ENCODE data around the gene HMGCS2. TPM values are rescaled to one million over a fixed set of nuclear protein-coding genes. Genes with fewer than 3 reads are reported as not detected.

HMGCS2 gene
- not detected in 2 replicates for total RNA-seq (2012; rRNA removed)

DNA sequence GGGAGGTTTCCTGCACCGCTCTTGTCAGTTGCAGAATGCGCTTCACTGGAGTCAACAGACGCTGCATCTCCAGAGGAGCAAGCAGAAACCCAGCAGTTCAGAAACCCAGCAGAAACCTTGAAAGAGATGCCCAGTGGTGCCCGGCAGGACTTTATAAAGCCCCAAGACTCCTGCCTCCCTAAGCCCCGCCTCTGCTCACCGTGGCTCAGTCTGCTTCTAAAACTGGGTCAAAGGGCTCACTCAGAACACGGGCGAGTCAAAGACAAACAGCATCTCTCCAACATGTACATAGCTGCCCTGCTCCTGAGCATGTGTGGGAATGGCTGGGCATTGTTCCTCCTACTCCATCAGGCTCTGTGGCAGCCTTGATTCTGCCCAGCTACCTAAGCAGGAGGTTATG is at the start of gene HMGCS2:
Gene HMGCS2 (minus strand): TSS at position 128 of the 400 bp plus-strand sequence. CDS start 61 bp downstream, at position 67.
- Histone ChIP-seq H3K4me2 (ENCODE audit: low read length) (no peak within 1 kb of the TSS), H3K36me3 (ENCODE audit: insufficient read depth, low read length) (no peaks in the 10 kb centered on the region), H3K9me3 (replicated peaks; ENCODE audit: low read length) (no peaks in the 10 kb centered on the region), H3K27me3 (ENCODE audit: control insufficient read depth, insufficient read depth, low read length) (peaks cover 75% of the 10 kb centered on the region), H3K4me1 (ENCODE audit: control insufficient read depth, insufficient read depth, low read length) (no peaks in the 10 kb centered on the region), H3K4me3 (ENCODE audit: low read length) (no peak within 1 kb of the TSS), H3K9ac (ENCODE audit: low read depth, low read length) (no peak within 1 kb of the TSS)

DNA sequence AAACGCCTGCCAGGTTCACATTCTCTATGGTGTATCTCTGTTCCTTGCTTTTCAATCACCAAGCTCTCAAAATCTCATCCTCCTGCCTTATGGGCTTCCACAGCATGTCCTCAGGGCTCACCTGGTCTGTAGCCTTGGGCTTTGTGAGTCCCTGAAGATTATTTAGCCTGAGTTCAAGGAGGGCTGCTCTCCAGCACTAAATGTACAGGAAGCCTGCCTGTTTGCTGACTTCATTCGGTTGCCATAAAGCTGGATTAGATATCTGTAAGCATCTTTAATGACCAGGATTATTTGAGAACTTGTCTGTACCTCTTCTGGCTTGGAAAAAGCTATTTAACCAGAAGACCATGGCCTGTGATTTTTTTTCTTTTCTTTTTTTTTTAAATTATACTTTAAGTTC is 49.5 kb upstream of the HMGCS2 start:
- Histone ChIP-seq H3K9ac (ENCODE audit: low read depth, low read length) (no peak overlapping the region), H3K36me3 (ENCODE audit: insufficient read depth, low read length) (no peaks in the 10 kb centered on the region), H3K4me3 (ENCODE audit: low read length) (no peak overlapping the region), H3K9me3 (replicated peaks; ENCODE audit: low read length) (no peaks in the 10 kb centered on the region), H3K4me1 (ENCODE audit: control insufficient read depth, insufficient read depth, low read length) (peaks cover 22% of the 10 kb centered on the region), H3K27me3 (ENCODE audit: control insufficient read depth, insufficient read depth, low read length) (peaks cover 6% of the 10 kb centered on the region), H3K4me2 (ENCODE audit: low read length) (no peak overlapping the region)

DNA sequence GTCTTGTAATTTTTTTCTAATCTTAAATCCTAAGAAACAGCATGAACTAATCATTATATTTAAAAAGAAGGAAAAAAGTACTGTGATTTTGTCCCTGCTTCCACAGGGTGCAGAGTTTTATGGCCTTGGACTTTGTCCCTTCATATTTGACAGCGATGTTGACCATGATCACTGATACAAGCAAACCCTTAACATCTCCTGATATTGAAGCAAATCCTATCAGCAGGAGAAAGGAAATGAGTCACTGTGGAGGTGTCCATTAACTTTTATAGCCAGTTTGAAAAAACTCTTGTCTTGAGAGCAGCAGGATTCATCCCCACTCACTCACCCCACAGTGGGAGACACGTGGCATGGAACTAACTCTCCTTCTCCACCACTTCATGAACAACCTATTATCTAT is 47.7 kb upstream of the HMGCS2 start:
- Histone ChIP-seq H3K4me3 (ENCODE audit: low read length) (no peak overlapping the region), H3K4me2 (ENCODE audit: low read length) (no peak overlapping the region), H3K36me3 (ENCODE audit: insufficient read depth, low read length) (no peaks in the 10 kb centered on the region), H3K9me3 (replicated peaks; ENCODE audit: low read length) (no peaks in the 10 kb centered on the region), H3K9ac (ENCODE audit: low read depth, low read length) (no peak overlapping the region), H3K27me3 (ENCODE audit: control insufficient read depth, insufficient read depth, low read length) (no peaks in the 10 kb centered on the region), H3K4me1 (ENCODE audit: control insufficient read depth, insufficient read depth, low read length) (peaks cover 22% of the 10 kb centered on the region)

DNA sequence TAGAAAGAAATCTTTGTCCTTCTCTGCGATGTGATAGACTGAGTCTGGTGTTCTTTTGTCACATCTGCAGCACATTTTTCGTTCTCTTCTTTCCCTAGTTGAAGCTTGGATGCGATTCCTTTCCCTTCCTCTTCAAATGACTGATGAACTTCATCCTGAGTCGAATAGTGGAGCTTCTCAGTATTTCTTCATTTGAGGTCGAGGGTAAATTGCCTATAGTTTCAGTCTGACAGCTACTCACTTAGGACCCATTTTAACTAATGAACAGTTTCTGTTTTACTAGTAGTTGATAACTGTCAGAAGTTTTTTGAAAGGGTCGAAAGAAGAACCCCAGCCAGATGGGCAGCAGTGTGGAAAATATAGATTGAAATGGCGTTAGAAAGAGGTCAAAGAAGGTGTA is 47.2 kb upstream of the HMGCS2 start:
- H3K27me3 ChIP-seq (ENCODE audit: control insufficient read depth, insufficient read depth, low read length): no peaks in the 10 kb centered on the region
- peaks cover 22% of the 10 kb centered on the region for H3K4me1 ChIP-seq (ENCODE audit: control insufficient read depth, insufficient read depth, low read length)

DNA sequence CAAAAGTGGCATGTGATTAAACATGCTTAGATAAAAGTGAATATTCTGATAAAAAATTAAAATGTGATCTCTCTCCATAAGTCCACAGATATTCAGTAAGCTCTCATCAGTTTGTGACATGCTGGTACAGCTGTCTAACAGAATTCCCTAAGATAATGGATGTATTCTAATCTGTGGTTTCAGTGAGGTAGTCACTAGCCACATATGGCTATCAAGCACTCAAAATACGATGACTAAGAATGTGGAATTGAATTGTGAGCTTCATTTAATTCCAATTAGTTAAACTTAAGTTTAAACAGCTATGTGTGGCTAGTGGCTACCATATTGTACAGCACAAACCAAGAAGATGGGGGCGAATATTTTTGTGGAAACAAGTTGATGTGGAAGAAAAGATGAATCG is 46.7 kb upstream of the HMGCS2 start:
- Histone ChIP-seq H3K36me3 (ENCODE audit: insufficient read depth, low read length) (no peaks in the 10 kb centered on the region), H3K4me1 (ENCODE audit: control insufficient read depth, insufficient read depth, low read length) (peaks cover 22% of the 10 kb centered on the region), H3K4me2 (ENCODE audit: low read length) (no peak overlapping the region), H3K9me3 (replicated peaks; ENCODE audit: low read length) (no peaks in the 10 kb centered on the region), H3K9ac (ENCODE audit: low read depth, low read length) (no peak overlapping the region), H3K4me3 (ENCODE audit: low read length) (no peak overlapping the region), H3K27me3 (ENCODE audit: control insufficient read depth, insufficient read depth, low read length) (no peaks in the 10 kb centered on the region)

More for the DNA sequence above, 47.2 kb upstream of the HMGCS2 start:
- no peaks in the 10 kb centered on the region for H3K9me3 ChIP-seq (replicated peaks; ENCODE audit: low read length)
- no peak overlapping the region for H3K4me2 ChIP-seq (ENCODE audit: low read length)
- no peak overlapping the region for H3K9ac ChIP-seq (ENCODE audit: low read depth, low read length)
- H3K36me3 ChIP-seq (ENCODE audit: insufficient read depth, low read length): no peaks in the 10 kb centered on the region
- H3K4me3 ChIP-seq (ENCODE audit: low read length): no peak overlapping the region

DNA sequence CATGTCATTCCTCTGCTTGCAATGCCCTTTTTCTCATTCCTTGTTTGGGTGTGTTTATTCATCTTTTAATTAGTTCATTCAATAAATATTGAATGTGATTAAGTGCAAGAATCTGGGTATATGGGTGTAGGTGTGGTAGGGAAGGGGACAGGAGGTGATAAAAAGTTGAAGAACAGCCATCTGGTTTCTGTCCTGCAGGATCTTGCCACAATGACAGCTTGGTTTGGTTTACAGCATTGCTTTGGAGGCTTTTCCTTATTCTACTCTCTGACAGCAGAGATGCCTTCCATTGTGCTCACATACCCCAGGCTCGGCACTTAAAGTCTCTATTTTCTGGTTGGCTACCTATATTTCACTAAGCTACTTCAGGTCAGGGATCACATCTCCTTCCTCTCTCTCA is 45.6 kb upstream of the HMGCS2 start:
- Histone ChIP-seq H3K4me1 (ENCODE audit: control insufficient read depth, insufficient read depth, low read length) (peaks cover 22% of the 10 kb centered on the region), H3K9me3 (replicated peaks; ENCODE audit: low read length) (no peaks in the 10 kb centered on the region), H3K4me2 (ENCODE audit: low read length) (no peak overlapping the region), H3K9ac (ENCODE audit: low read depth, low read length) (no peak overlapping the region), H3K27me3 (ENCODE audit: control insufficient read depth, insufficient read depth, low read length) (no peaks in the 10 kb centered on the region), H3K36me3 (ENCODE audit: insufficient read depth, low read length) (no peaks in the 10 kb centered on the region), H3K4me3 (ENCODE audit: low read length) (no peak overlapping the region)

DNA sequence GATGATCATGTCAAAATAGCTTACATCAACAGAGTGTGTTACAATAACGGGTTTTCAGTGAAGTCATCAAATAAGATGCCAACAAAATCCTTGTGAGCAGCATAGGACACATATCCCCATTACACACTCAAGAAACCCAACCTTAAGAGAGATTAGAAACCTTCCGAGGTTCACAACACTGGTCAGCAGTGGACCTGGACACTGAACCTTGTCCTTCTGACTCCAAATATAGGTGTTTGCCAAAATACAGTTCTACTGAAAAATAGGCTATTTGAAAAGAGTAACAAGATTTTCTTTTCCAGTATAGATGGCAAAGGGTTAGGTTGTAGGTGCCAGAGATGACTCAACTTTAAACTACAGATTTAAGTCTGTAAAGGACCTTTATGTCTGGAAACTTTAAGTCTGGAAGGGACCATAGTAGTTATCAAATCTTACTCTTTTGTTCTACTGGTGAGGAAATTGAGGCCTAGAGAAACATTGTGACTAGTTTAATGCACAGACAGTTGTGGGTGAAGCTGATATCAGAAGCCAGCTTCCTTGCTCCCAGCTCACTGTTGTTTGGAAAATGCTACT is 43.4 kb upstream of the HMGCS2 start:
- no peak overlapping the region for H3K4me3 ChIP-seq (ENCODE audit: low read length)
- H3K9me3 ChIP-seq (replicated peaks; ENCODE audit: low read length): no peaks in the 10 kb centered on the region
- H3K4me2 ChIP-seq (ENCODE audit: low read length): no peak overlapping the region
- peaks cover 24% of the 10 kb centered on the region for H3K4me1 ChIP-seq (ENCODE audit: control insufficient read depth, insufficient read depth, low read length)
- H3K9ac ChIP-seq (ENCODE audit: low read depth, low read length): no peak overlapping the region
- H3K27me3 ChIP-seq (ENCODE audit: control insufficient read depth, insufficient read depth, low read length): peaks cover 8% of the 10 kb centered on the region
- H3K36me3 ChIP-seq (ENCODE audit: insufficient read depth, low read length): no peaks in the 10 kb centered on the region

DNA sequence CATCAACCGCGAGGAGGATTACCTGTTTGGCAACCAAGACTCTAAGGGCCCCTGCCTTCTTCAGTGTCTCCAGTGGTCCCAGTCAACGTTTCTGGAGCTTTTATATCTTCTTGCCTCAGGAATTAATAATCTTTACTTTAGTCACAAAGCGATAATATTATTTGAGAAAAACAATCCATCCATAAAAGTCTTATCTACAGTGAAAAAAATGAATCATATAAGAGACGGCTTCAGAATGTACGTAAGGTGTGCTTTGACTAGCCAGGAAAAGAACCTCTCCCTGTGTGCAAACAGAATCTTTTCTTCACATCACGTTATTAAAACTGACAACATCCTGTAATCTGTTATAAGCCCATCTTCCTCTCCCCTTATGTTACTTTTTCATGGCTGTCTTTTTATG is 42.7 kb upstream of the HMGCS2 start, which contains the start of gene REG4:
Gene REG4 (minus strand): TSS at position 74 of the 400 bp plus-strand sequence. CDS start 2,691 bp downstream, outside the sequence.
- H3K4me3 ChIP-seq (ENCODE audit: low read length): no peak within 1 kb of the TSS
- no peaks in the 10 kb centered on the region for H3K36me3 ChIP-seq (ENCODE audit: insufficient read depth, low read length)
- H3K27me3 ChIP-seq (ENCODE audit: control insufficient read depth, insufficient read depth, low read length): peaks cover 15% of the 10 kb centered on the region
- no peak within 1 kb of the TSS for H3K9ac ChIP-seq (ENCODE audit: low read depth, low read length)
- H3K4me2 ChIP-seq (ENCODE audit: low read length): no peak within 1 kb of the TSS
- peaks cover 18% of the 10 kb centered on the region for H3K4me1 ChIP-seq (ENCODE audit: control insufficient read depth, insufficient read depth, low read length)
- no peaks in the 10 kb centered on the region for H3K9me3 ChIP-seq (replicated peaks; ENCODE audit: low read length)

DNA sequence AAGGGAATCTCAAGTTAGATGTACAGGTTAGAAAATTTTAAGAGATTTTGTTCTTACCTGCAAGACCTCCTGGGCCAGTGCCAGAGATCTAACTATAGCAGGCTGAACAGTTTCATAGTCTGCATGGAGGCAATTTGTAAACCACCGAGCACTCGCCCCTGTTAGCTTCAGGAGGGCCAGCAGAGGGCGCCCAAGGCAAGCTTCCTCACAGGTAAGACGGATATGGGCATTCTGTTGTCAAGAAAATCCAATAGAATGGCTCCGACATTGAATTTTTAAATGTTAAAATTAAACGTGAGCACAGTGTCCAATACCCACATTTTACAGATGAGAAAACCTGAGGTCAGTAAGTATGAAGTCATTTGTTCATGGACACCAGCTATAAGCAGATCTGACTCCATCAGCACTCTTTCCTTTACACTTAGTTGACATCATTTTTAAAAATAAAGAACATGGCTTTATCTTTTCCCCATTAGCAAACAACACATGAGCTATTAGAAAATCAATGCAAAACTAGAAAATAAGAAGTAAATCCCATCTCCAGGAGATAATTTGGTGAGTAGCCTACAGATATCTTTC is 40.4 kb upstream of the HMGCS2 start:
- H3K4me1 ChIP-seq (ENCODE audit: control insufficient read depth, insufficient read depth, low read length): peaks cover 3% of the 10 kb centered on the region
- no peaks in the 10 kb centered on the region for H3K9me3 ChIP-seq (replicated peaks; ENCODE audit: low read length)
- H3K9ac ChIP-seq (ENCODE audit: low read depth, low read length): no peak overlapping the region
- H3K27me3 ChIP-seq (ENCODE audit: control insufficient read depth, insufficient read depth, low read length): peaks cover 36% of the 10 kb centered on the region
- no peaks in the 10 kb centered on the region for H3K36me3 ChIP-seq (ENCODE audit: insufficient read depth, low read length)
- peak overlapping the region; percentile 23 for H3K4me2 ChIP-seq (ENCODE audit: low read length)
- H3K4me3 ChIP-seq (ENCODE audit: low read length): no peak overlapping the region

DNA sequence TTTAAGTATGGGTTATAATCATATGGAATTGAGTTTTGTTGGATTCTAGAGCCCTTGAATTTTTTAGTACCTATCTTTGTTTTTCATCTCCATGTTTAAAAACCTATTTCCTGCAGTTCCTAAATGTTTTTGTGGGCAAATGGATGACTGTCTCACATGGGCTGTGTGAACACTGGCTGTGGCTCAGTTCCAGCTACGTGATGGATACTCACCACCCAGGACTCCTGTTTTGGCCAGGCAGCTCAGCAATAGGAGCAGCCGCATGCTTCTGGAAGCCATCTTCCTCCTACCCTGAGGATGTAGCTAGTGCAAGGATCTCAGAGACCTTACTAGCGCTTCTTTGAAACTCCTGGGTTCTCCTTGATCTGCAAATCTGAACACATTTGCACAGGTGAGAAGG is 39.8 kb upstream of the HMGCS2 start:
- Histone ChIP-seq H3K27me3 (ENCODE audit: control insufficient read depth, insufficient read depth, low read length) (peaks cover 42% of the 10 kb centered on the region), H3K4me3 (ENCODE audit: low read length) (no peak overlapping the region), H3K9ac (ENCODE audit: low read depth, low read length) (no peak overlapping the region), H3K36me3 (ENCODE audit: insufficient read depth, low read length) (no peaks in the 10 kb centered on the region), H3K4me2 (ENCODE audit: low read length) (no peak overlapping the region), H3K9me3 (replicated peaks; ENCODE audit: low read length) (no peaks in the 10 kb centered on the region), H3K4me1 (ENCODE audit: control insufficient read depth, insufficient read depth, low read length) (peaks cover 3% of the 10 kb centered on the region)

DNA sequence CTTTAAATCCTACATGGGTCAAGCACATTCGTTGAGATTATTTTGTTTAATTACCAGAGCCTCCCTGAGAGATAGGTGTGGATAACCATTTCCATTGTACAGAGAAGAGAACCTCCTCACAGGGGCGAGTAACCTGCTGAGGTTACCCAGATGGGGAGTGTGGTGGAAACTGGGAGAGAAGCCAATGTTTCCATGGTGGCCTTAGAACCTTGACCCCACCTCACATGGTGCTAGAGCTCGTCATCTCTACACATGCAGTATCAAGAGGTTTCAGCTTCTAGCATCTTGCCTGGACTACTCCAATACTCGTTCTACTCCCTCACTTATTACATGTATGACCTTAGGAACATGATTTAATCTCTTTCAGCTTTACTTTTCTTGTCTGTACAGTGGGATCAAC is 37.8 kb upstream of the HMGCS2 start:
- H3K36me3 ChIP-seq (ENCODE audit: insufficient read depth, low read length): no peaks in the 10 kb centered on the region
- H3K4me2 ChIP-seq (ENCODE audit: low read length): no peak overlapping the region
- H3K4me1 ChIP-seq (ENCODE audit: control insufficient read depth, insufficient read depth, low read length): peaks cover 3% of the 10 kb centered on the region
- no peak overlapping the region for H3K9ac ChIP-seq (ENCODE audit: low read depth, low read length)
- no peak overlapping the region for H3K4me3 ChIP-seq (ENCODE audit: low read length)
- peaks cover 59% of the 10 kb centered on the region for H3K27me3 ChIP-seq (ENCODE audit: control insufficient read depth, insufficient read depth, low read length)
- H3K9me3 ChIP-seq (replicated peaks; ENCODE audit: low read length): no peaks in the 10 kb centered on the region

DNA sequence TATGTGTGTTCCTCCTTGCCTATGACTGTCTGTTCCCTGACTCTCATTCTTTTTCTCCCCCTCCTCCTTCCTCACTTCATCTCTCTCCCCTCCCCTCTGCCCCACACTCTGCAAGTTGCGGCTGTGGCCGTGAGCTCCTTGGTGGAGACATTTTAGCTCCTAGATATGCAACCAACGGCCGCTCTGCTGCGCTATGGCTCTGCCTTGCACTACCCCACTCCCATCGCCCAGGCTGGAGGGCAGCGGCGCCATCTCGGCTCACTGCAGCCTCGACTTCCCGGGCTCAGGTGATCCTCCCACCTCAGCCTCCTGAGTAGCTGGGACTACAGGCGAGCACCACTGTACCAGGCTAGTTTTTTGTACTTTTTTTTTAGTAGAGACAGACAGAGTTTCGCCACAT is 37.0 kb upstream of the HMGCS2 start:
- Histone ChIP-seq H3K36me3 (ENCODE audit: insufficient read depth, low read length) (no peaks in the 10 kb centered on the region), H3K27me3 (ENCODE audit: control insufficient read depth, insufficient read depth, low read length) (peaks cover 61% of the 10 kb centered on the region), H3K4me2 (ENCODE audit: low read length) (no peak overlapping the region), H3K4me1 (ENCODE audit: control insufficient read depth, insufficient read depth, low read length) (peaks cover 3% of the 10 kb centered on the region), H3K9me3 (replicated peaks; ENCODE audit: low read length) (no peaks in the 10 kb centered on the region), H3K4me3 (ENCODE audit: low read length) (no peak overlapping the region), H3K9ac (ENCODE audit: low read depth, low read length) (no peak overlapping the region)

Data from skeletal muscle satellite cell (primary cell).